ENCODE results near the gene NEDD8. TPM values are rescaled to one million over a fixed set of nuclear protein-coding genes. Genes with fewer than 3 reads are reported as not detected.

Gene NEDD8
- total and polyA plus RNA-seq, 2 donors (not counting 3 experiments of a cell fraction or from before 2014, with no cell fraction given) = 243 to 316 TPM

DNA sequence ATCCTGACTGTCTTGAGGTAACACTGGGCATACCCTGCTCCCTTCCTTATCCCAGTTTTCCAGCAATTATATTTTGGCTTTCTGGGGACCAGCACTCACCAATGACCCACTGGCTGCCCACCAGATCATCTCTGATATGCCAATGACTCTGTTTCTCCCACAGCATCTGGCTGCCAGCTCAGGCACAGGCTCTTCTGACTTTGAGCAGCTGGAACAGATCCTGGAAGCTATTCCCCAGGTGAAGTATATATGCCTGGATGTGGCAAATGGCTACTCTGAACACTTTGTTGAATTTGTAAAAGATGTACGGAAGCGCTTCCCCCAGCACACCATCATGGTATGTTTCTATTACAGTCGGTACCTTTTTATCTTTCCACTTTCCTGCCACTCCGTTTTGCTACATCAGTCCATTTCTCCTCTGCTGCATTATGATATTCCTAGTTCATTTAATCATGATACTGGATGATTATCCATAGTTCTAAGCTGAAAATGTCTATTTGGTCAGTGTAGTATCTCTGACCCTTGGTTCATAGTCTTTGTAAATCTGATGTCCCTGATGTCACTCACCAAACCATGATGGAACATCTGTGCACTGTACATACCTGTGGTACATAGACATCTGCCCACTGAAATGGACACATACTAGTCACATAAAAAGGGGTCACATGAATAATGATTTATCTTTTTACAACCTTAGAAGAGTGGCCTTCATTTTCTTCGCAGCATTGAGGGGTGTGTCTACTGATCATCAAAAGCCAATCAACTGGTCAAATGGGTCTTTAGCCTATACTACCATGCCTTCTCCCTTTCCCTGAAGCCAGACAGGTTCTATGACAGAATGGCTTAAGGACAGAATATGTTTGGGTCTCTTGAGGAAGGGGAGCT lies 3.9 kb upstream of the NEDD8 start:
- ChIA-PET CTCF (interaction anchor here (1.4 to 4.2 kb wide), 4 partner anchors 20 to 61 kb away, joined by 8 to 20 read pairs (median 12); partner anchors contain the start of gene MDP1), POLR2A (no interaction called here)
- Histone ChIP-seq H3K36me3 (ENCODE audit: control insufficient read depth in 2 of 2, extremely low read depth in 1 of 2, insufficient read depth in 2 of 2, low read length in 2 of 2) (peaks cover 8 to 33% of the 10 kb centered on the region in 2 experiments), H2AFZ (ENCODE audit: low read depth, low read length) (no peak overlapping the region), H4K20me1 (replicated peaks; ENCODE audit: control insufficient read depth, extremely low read depth, insufficient read depth, low read length) (no peaks in the 10 kb centered on the region), H3K4me2 (ENCODE audit: insufficient read depth, low read length) (no peak overlapping the region), H3K27me3 (ENCODE audit: control insufficient read depth in 2 of 2, insufficient read depth in 2 of 2, low read length in 2 of 2) (no peaks in the 10 kb centered on the region), H3K9me3 (replicated peaks; ENCODE audit: control insufficient read depth, insufficient read depth, low read length) (no peaks in the 10 kb centered on the region), H3K9me1 (replicated peaks; ENCODE audit: control insufficient read depth, extremely low read depth, insufficient read depth, low read length) (no peaks in the 10 kb centered on the region), H3K4me3 (replicated peaks in 1 of 3; ENCODE audit: insufficient read depth in 1 of 3, low read depth in 1 of 3, low read length in 3 of 3) (no peak overlapping the region), H3K4me1 (ENCODE audit: control insufficient read depth, extremely low read depth, insufficient read depth, low read length) (peaks cover 39% of the 10 kb centered on the region), H3K9ac (replicated peaks; ENCODE audit: extremely low read depth, insufficient read depth, low read length) (no peak overlapping the region), H3K79me2 (ENCODE audit: control insufficient read depth, insufficient read depth, low read length) (peaks cover 41% of the 10 kb centered on the region), H3K27ac (ENCODE audit: insufficient read depth, low read depth, low read length) (no peak overlapping the region)
- intact Hi-C loops (cut with micrococcal nuclease) = no loop called here
- FAIRE-seq = no peak
- dilution Hi-C loops (cut with MboI; ENCODE audit: extremely low pct_ligation_motif_present, low sequenced_read_pairs) = no loop called here
- BruUV-seq (replicated peaks) = no TSS peak
- DNase-seq (ENCODE audit: low read depth, low spot score) = no peak
- TF ChIP-seq EZH2 (IDR thresholded peaks at IDR 0.05; ENCODE audit: borderline replicate concordance, low read depth, low read length, severe bottlenecking) = no peak
- no peak for TF ChIP-seq POLR2AphosphoS5 (IDR thresholded peaks at IDR 0.05; ENCODE audit: insufficient read depth, low read depth, low read length)
- no peak for TF ChIP-seq MYC (IDR thresholded peaks at IDR 0.05; ENCODE audit: low read depth, low read length)
- no peak for TF ChIP-seq FOS (IDR thresholded peaks at IDR 0.05; ENCODE audit: borderline replicate concordance, insufficient read depth, low read length)
- TF ChIP-seq, protein P1, sequence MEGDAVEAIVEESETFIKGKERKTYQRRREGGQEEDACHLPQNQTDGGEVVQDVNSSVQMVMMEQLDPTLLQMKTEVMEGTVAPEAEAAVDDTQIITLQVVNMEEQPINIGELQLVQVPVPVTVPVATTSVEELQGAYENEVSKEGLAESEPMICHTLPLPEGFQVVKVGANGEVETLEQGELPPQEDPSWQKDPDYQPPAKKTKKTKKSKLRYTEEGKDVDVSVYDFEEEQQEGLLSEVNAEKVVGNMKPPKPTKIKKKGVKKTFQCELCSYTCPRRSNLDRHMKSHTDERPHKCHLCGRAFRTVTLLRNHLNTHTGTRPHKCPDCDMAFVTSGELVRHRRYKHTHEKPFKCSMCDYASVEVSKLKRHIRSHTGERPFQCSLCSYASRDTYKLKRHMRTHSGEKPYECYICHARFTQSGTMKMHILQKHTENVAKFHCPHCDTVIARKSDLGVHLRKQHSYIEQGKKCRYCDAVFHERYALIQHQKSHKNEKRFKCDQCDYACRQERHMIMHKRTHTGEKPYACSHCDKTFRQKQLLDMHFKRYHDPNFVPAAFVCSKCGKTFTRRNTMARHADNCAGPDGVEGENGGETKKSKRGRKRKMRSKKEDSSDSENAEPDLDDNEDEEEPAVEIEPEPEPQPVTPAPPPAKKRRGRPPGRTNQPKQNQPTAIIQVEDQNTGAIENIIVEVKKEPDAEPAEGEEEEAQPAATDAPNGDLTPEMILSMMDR (IDR thresholded peaks at IDR 0.05; ENCODE audit: extremely low read depth in 1 of 2, insufficient read depth in 1 of 2, low read depth in 1 of 2, low read length in 2 of 2) = no peak
- TF ChIP-seq POLR2A (IDR thresholded peaks at IDR 0.05; ENCODE audit: low read depth, low read length) = no peak
- TF ChIP-seq JUN (IDR thresholded peaks at IDR 0.05; ENCODE audit: borderline replicate concordance, insufficient read depth, insufficient read length, low read depth) = no peak
- no peak for TF ChIP-seq GATA2 (IDR thresholded peaks at IDR 0.05; ENCODE audit: insufficient read depth, insufficient read length, low read depth, low read length)
- TF ChIP-seq, protein P2, sequence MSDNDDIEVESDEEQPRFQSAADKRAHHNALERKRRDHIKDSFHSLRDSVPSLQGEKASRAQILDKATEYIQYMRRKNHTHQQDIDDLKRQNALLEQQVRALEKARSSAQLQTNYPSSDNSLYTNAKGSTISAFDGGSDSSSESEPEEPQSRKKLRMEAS (IDR thresholded peaks at IDR 0.05; ENCODE audit: insufficient read depth, insufficient read length) = no peak

Data from endothelial cell of umbilical vein (primary cell).